ENCODE results near the gene ITGA7.

The ITGA7 gene

GRCh38 chr12:55688716-55689655 lies 18.7 kb downstream of the ITGA7 start:
- no peak for DNase-seq (ENCODE audit: low spot score)
- H3K27me3 ChIP-seq (ENCODE audit: insufficient read depth, poor library complexity, severe bottlenecking): no peaks in the 10 kb centered on the region
- H3K36me3 ChIP-seq (ENCODE audit: low read depth): no peaks in the 10 kb centered on the region
- H3K4me3 ChIP-seq (ENCODE audit: severe bottlenecking): no peak overlapping the region
- no peak for TF ChIP-seq CTCF (IDR thresholded peaks at IDR 0.05; ENCODE audit: poor library complexity, severe bottlenecking)
- no peaks in the 10 kb centered on the region for H3K4me1 ChIP-seq (ENCODE audit: insufficient read depth, poor library complexity, severe bottlenecking)
- H3K27ac ChIP-seq (ENCODE audit: poor library complexity, severe bottlenecking): no peak overlapping the region
- H3K9me3 ChIP-seq (ENCODE audit: severe bottlenecking): no peaks in the 10 kb centered on the region
- no peak for ATAC-seq (ENCODE audit: low read depth)

GRCh38 chr12:55687746-55688145 lies 20.0 kb downstream of the ITGA7 start:
- no peak overlapping the region for H3K4me3 ChIP-seq (ENCODE audit: severe bottlenecking)
- DNase-seq (ENCODE audit: low spot score) (no peak), ATAC-seq (ENCODE audit: low read depth) (no peak; the same call in 2 of the 3 replicates)
- no peaks in the 10 kb centered on the region for H3K27me3 ChIP-seq (ENCODE audit: insufficient read depth, poor library complexity, severe bottlenecking)
- H3K36me3 ChIP-seq (ENCODE audit: low read depth): no peaks in the 10 kb centered on the region
- H3K9me3 ChIP-seq (ENCODE audit: severe bottlenecking): no peaks in the 10 kb centered on the region
- H3K27ac ChIP-seq (ENCODE audit: poor library complexity, severe bottlenecking): no peak overlapping the region
- H3K4me1 ChIP-seq (ENCODE audit: insufficient read depth, poor library complexity, severe bottlenecking): no peaks in the 10 kb centered on the region
- no peak for TF ChIP-seq CTCF (IDR thresholded peaks at IDR 0.05; ENCODE audit: poor library complexity, severe bottlenecking)

- ATAC-seq (ENCODE audit: low read depth) (no peak), DNase-seq (ENCODE audit: low spot score) (no peak)
- no peaks in the 10 kb centered on the region for H3K4me1 ChIP-seq (ENCODE audit: insufficient read depth, poor library complexity, severe bottlenecking)
- no peak overlapping the region for H3K4me3 ChIP-seq (ENCODE audit: severe bottlenecking)
- no peaks in the 10 kb centered on the region for H3K9me3 ChIP-seq (ENCODE audit: severe bottlenecking)
- H3K36me3 ChIP-seq (ENCODE audit: low read depth): no peaks in the 10 kb centered on the region
- no peaks in the 10 kb centered on the region for H3K27me3 ChIP-seq (ENCODE audit: insufficient read depth, poor library complexity, severe bottlenecking)
- H3K27ac ChIP-seq (ENCODE audit: poor library complexity, severe bottlenecking): no peak overlapping the region
- no peak for TF ChIP-seq CTCF (IDR thresholded peaks at IDR 0.05; ENCODE audit: poor library complexity, severe bottlenecking)
These were observed 21.2 kb downstream of the ITGA7 start for GRCh38 chr12:55686366-55687010.

DNA sequence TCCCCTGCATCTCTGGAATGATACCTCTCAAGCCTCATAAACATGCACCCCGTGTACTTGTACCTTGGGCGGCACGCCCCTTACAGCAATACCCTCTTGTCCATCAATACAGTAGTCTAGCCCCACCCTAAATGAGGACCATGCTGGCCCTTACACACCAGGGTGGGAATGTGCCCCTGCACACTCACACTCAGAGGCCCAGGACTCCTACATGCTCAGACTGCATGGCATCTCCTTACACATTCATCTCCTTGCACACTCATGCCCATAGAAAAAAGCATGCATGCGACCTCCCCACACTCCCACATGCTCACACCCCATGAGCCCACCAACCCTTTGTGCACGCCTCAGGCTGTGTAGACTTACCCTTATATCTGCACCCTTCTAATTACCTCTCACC lies 22.0 kb downstream of the ITGA7 start:
- ATAC-seq (ENCODE audit: low read depth): no peak
- Histone ChIP-seq H3K27ac (ENCODE audit: poor library complexity, severe bottlenecking) (no peak overlapping the region), H3K27me3 (ENCODE audit: insufficient read depth, poor library complexity, severe bottlenecking) (no peaks in the 10 kb centered on the region), H3K4me3 (ENCODE audit: severe bottlenecking) (no peak overlapping the region), H3K4me1 (ENCODE audit: insufficient read depth, poor library complexity, severe bottlenecking) (no peaks in the 10 kb centered on the region), H3K9me3 (ENCODE audit: severe bottlenecking) (no peaks in the 10 kb centered on the region), H3K36me3 (ENCODE audit: low read depth) (no peaks in the 10 kb centered on the region)
- no peak for DNase-seq (ENCODE audit: low spot score)
- TF ChIP-seq CTCF (IDR thresholded peaks at IDR 0.05; ENCODE audit: poor library complexity, severe bottlenecking): no peak
